HFF-Myc (cell line): ENCODE results near the gene TPTE2.

ENCODE experiments used
- DNase-seq: peaks from one replicate; pipeline ENCODE4 v3.0.0-alpha.2; 2011; ENCODE audit warnings: low read depth; ENCODE audit errors: extremely low read depth
- H3K4me3 ChIP-seq: replicated peaks from 2 replicates; pipeline ENCODE4 v1.5.1; 2011; ENCODE audit warnings: low read depth, mild to moderate bottlenecking, control low read depth, low read length
- TF ChIP-seq, protein P1 (sequence below): IDR thresholded peaks from 2 replicates; pipeline ENCODE4 v1.5.1; 2012; ENCODE audit warnings: mild to moderate bottlenecking, low read depth, low read length, control low read depth; ENCODE audit errors: missing control alignments

Gene TPTE2

DNA sequence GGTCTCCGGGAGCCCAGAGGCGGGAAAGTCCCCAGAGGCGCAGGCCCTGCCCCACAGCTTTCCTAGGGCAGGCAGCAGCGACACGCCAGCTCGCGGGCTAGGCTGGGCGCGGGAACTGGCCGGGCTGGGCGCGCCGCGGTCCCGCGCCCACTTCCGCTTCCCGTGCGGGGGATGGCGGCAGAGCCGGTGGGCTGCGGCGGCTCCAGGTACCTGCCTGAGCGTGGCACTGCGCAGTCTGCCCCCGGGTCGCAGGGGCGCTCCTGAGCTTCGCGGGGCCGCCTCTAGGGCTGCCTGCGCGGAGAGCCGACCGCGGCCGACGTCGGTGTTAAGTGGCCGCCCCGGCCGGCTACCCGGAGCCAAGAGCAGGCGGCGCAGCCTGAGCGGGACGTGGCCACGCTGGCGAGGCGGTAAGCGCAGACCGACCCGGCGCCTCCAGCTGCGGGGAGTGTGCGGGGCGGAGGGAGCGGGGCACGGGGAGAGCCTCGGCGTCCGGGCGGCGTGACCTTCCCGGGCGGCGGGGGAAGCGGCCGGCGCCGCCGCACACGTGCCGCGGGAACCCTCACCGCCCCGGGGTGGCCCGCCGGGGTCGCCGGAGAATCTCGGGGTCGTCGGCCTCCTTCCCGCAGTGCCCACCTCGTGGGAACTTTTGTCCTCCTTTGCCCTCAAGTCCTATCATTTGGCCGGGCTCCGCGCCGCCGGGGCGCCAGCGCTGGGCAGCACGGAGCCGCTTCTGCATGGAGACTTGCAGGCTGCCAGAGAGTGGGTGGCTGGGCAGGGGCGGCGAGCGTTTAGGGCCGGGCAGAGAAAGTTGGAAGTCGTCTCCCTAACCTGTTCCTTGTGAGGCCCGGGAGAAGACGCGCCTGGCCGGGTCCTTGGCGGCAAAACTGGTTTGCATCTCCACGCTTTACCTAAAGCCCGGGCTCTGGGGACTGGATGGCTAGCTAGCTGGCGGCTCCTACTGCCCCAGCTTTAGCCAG lies 40.7 kb upstream of the TPTE2 start:
- no peak for DNase-seq
- TF ChIP-seq, protein P1, sequence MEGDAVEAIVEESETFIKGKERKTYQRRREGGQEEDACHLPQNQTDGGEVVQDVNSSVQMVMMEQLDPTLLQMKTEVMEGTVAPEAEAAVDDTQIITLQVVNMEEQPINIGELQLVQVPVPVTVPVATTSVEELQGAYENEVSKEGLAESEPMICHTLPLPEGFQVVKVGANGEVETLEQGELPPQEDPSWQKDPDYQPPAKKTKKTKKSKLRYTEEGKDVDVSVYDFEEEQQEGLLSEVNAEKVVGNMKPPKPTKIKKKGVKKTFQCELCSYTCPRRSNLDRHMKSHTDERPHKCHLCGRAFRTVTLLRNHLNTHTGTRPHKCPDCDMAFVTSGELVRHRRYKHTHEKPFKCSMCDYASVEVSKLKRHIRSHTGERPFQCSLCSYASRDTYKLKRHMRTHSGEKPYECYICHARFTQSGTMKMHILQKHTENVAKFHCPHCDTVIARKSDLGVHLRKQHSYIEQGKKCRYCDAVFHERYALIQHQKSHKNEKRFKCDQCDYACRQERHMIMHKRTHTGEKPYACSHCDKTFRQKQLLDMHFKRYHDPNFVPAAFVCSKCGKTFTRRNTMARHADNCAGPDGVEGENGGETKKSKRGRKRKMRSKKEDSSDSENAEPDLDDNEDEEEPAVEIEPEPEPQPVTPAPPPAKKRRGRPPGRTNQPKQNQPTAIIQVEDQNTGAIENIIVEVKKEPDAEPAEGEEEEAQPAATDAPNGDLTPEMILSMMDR = no peak
- peak overlapping the region; percentile 63 for H3K4me3 ChIP-seq

GRCh38 chr13:19597523-19597922 lies 36.2 kb upstream of the TPTE2 start:
- H3K4me3 ChIP-seq = no peak overlapping the region
- no peak for DNase-seq
- TF ChIP-seq, protein P1 = no peak

DNA sequence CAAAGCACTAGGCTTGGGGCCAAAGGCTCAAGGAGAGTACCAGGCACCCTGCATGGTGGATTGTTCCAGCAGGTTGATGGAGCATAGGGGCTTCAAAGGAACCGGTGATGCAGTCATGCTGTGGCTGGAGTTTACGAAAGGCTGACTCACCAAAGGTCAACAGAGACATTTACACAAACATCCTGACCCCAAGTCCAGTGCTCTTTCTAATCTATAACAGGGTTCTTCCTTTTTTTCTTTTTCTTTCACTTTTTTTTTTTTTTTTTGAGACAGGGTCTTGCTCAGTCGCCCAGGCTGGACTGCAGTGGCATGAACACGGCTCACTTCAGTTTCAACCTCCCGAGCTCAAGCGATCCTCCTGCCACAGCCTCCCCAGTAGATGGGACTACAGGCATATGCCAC lies 35.6 kb upstream of the TPTE2 start:
- TF ChIP-seq, protein P1 = no peak
- DNase-seq = no peak
- no peak overlapping the region for H3K4me3 ChIP-seq

- H3K4me3 ChIP-seq = no peak overlapping the region
These were observed 34.8 kb upstream of the TPTE2 start for GRCh38 chr13:19596086-19596485.

GRCh38 chr13:19592657-19593180 lies 31.4 kb upstream of the TPTE2 start:
- no peak overlapping the region for H3K4me3 ChIP-seq
- TF ChIP-seq, protein P1 = no peak
- DNase-seq = no peak

More at GRCh38 chr13:19596086-19596485, 34.8 kb upstream of the TPTE2 start:
- TF ChIP-seq, protein P1 = no peak
- no peak for DNase-seq

DNA sequence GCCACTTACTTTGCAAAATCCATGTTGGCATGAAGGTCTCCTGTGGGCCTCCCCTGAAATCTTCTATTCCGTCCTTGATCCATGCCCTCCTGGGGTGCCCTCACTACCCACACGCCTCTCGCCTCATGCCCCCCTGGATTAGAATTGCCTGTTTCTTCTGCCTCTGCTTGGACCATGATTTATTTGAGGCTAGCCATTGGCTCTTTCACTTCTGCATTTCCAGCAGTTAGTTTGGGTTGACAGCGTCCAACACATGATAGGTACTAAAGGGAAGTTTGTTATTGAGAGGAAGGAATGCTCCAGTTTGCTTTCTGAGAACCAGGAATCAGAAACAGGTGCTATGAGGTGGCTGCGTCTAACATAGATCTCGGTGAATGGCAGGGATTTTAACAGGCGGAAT lies 30.5 kb upstream of the TPTE2 start:
- DNase-seq = no peak
- no peak overlapping the region for H3K4me3 ChIP-seq
- TF ChIP-seq, protein P1 = no peak

- TF ChIP-seq, protein P1 = no peak
- DNase-seq = no peak
These were observed 29.1 kb upstream of the TPTE2 start for GRCh38 chr13:19590423-19590822.

More at GRCh38 chr13:19590423-19590822, 29.1 kb upstream of the TPTE2 start:
- H3K4me3 ChIP-seq = no peak overlapping the region
